Uterus (tissue), 4 donors: ENCODE data around the gene WRAP73. TPM values are rescaled to one million over a fixed set of nuclear protein-coding genes. Genes with fewer than 3 reads are reported as not detected.

ENCODE experiments used
- DNase-seq, 2 donors: peaks; one replicate each; pipeline ENCODE4 v3.0.0-alpha.2; 2019 to 2020
- H3K27ac ChIP-seq, 2 donors: fragments of 200-600 bp; sonication (generic); 1 replicate in 1 of 2; 2 replicates in 1 of 2; pipeline ENCODE4 v1.5.1; 2016 to 2018
- H3K27me3 ChIP-seq, 2 donors: fragments of 200-600 bp; sonication (generic); one replicate each; pipeline ENCODE4 v1.5.1; 2018 to 2019; ENCODE audit warnings: control low read depth in 1 of 2
- H3K36me3 ChIP-seq, 2 donors: fragments of 200-600 bp; sonication (generic); one replicate each; pipeline ENCODE4 v1.5.1; 2019; ENCODE audit warnings: control low read depth in 1 of 2
- H3K4me1 ChIP-seq, 2 donors: fragments of 200-600 bp; sonication (generic); one replicate each; pipeline ENCODE4 v1.5.1; 2018 to 2019; ENCODE audit warnings: control low read depth in 1 of 2
- H3K4me3 ChIP-seq, 2 donors: fragments of 200-600 bp; sonication (generic); 1 replicate in 1 of 2; 2 replicates in 1 of 2; pipeline ENCODE4 v1.5.1; 2018 to 2019; ENCODE audit warnings: mild to moderate bottlenecking in 1 of 2
- H3K9me3 ChIP-seq, 2 donors: fragments of 200-600 bp; sonication (generic); one replicate each; pipeline ENCODE4 v1.5.1; 2019; ENCODE audit warnings: control low read depth in 1 of 2
- POLR2A ChIP-seq, 2 donors: fragments of 450-650 bp; IDR thresholded peaks; one replicate each; pipeline ENCODE4 v1.6.1; 2016; ENCODE audit warnings: antibody characterized with exemption in 2 of 2, mild to moderate bottlenecking in 1 of 2, moderate library complexity in 1 of 2
- intact Hi-C: fragments of 100-400 bp; cut with DNase I; formaldehyde crosslinking; loops from one replicate; pipeline ENCODE4 v1.15.1; 2023; ENCODE audit warnings: low total_unique reads
- total RNA-seq, 4 donors: library from RNA; depleted of rRNA in 3 of 4; stranded (reverse); fragments of >200 nt in 3 of 4; gene quantifications; one replicate each; pipeline versions ENCODE4 v1.1.0 to v1.2.4, GENCODE V29; 2014 to 2023
- TF ChIP-seq, protein P1 (sequence below), 4 experiments: fragments of 200-600 bp in 2 of 4; fragments of 450-650 bp in 2 of 4; sonication (generic) in 2 of 4; IDR thresholded peaks; one replicate each; pipeline ENCODE4 v1.5.1; 2016 to 2019; ENCODE audit warnings: antibody characterized with exemption in 4 of 4, mild to moderate bottlenecking in 2 of 4, moderate library complexity in 1 of 4
- donor health status: DM: yes; HTN: yes; CAD: no.

WRAP73 gene
- total RNA-seq, 4 donors from 2014 or later: 4.6 to 31.7 (median 25.0) TPM

DNA sequence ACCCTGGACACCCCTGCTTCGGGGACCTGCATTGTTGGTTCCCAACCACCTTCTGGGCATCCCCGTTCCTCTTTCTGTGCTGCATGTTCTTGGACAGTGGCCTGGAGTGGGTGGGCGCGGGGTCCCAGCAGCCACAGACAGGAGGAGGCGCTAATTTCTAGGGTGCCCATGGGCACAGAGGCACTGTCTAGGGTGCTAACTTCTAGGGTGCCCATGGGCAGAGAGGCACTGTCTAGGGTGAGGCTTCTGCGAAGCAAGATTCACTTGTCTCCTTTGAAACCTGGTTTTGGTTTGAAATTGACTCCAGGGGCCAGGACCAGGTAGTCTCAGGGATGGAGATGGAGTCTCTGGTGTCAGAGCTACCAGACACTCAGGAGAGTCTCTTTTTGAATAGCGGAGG lies 37.8 kb downstream of the WRAP73 start:
- H3K9me3 ChIP-seq: no peaks in the 10 kb centered on the region
- TF ChIP-seq, protein P1, sequence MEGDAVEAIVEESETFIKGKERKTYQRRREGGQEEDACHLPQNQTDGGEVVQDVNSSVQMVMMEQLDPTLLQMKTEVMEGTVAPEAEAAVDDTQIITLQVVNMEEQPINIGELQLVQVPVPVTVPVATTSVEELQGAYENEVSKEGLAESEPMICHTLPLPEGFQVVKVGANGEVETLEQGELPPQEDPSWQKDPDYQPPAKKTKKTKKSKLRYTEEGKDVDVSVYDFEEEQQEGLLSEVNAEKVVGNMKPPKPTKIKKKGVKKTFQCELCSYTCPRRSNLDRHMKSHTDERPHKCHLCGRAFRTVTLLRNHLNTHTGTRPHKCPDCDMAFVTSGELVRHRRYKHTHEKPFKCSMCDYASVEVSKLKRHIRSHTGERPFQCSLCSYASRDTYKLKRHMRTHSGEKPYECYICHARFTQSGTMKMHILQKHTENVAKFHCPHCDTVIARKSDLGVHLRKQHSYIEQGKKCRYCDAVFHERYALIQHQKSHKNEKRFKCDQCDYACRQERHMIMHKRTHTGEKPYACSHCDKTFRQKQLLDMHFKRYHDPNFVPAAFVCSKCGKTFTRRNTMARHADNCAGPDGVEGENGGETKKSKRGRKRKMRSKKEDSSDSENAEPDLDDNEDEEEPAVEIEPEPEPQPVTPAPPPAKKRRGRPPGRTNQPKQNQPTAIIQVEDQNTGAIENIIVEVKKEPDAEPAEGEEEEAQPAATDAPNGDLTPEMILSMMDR (IDR thresholded peaks at IDR 0.05): no peak
- TF ChIP-seq POLR2A (IDR thresholded peaks at IDR 0.05): no peak
- H3K4me3 ChIP-seq: no peak overlapping the region
- H3K4me1 ChIP-seq: peaks cover 0 to 15% of the 10 kb centered on the region in 2 donors
- H3K36me3 ChIP-seq: no peaks in the 10 kb centered on the region
- H3K27ac ChIP-seq: no peak overlapping the region
- intact Hi-C loops: no loop called here
- DNase-seq: no peak
- no peaks in the 10 kb centered on the region for H3K27me3 ChIP-seq

DNA sequence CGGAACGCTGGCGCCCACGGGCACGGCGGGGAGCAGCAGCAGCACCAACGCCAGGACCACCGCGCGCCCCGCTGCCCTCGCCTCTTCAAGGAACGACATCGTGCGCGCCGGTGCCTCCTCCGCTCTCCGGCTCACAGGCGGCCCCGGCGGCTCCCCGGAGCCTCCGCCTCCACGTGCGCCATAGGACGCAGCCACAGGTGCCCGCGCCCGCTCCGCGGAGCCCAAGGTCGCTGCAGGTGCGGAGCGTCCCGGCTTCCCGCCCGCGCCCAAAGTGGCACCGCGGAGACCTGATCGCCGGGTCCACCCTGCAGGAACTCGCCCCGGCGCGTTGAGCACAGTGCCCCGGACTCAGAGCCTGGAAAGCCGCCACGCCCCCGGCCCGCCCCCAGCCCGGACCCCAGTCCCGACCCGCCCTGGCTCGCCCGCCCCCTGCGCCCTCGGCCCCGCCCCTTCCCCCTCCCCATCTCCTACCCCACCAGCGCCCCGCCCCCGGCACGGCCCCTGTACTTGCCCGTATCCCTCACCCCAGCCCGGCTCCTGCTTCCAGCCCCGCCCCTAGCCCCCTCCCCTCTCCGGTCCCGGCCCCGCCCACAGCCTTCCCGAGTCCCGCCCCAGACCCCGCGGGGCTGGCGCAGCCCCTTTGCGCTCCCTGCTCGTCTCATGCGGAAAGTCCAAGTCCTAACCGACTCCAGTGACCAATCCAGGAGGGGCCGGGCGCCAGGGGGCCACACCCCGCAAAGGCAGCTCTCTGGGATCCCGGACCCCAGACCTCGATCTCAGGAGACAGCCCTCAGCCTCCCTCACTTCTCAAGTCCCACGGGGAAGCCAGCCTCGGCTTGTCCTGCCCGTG lies 38.5 kb downstream of the WRAP73 start, which contains the start of gene MEGF6:
Gene MEGF6 (minus strand): TSS at position 339 of the 850 bp plus-strand sequence. CDS start 240 bp downstream, at position 99.
- peaks cover 0 to 15% of the 10 kb centered on the region in 2 donors for H3K4me1 ChIP-seq
- peak; percentile 70 to 77 for DNase-seq
- no peak within 1 kb of the TSS for H3K27ac ChIP-seq
- TF ChIP-seq POLR2A (IDR thresholded peaks at IDR 0.05): no peak
- TF ChIP-seq, protein P1 (IDR thresholded peaks at IDR 0.05): no peak
- H3K4me3 ChIP-seq: peak within 1 kb of the TSS in 1 of 2 donors; percentile 33
- H3K36me3 ChIP-seq: no peaks in the 10 kb centered on the region
- no peaks in the 10 kb centered on the region for H3K27me3 ChIP-seq
- H3K9me3 ChIP-seq: no peaks in the 10 kb centered on the region
- intact Hi-C loops: no loop called here

DNA sequence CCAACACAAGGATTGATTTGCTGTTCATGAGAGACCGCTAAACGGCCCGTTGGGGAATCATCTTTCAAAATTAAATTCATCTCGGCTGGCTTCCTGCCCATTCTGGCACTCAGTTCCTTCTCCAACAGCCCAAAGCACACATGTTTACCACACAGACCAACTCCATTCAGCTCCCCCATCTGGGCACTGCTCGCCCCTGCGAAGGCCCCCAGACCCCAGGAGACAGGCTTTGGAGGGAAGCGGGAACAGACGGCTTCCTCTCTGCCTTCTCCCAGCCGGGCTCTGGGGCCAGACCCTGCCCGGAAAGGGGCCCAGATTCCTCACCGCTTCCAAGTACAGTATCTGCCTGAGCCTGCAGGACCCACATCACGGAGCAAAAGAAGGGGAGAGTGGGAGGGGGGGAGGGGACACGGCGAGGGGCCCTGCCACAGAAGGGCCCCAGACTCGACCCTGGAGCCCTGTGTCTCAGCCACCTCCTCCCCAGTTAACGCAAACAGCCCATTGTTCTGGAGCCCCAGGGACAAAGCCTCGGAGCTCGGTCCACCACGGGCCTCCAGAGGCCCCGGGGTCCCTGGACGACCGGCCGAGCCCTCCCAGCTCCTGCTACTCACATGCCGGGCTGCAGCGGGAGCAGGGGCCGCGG lies 39.3 kb downstream of the WRAP73 start:
- intact Hi-C loops: no loop called here
- H3K4me1 ChIP-seq: peaks cover 0 to 15% of the 10 kb centered on the region in 2 donors
- no peaks in the 10 kb centered on the region for H3K27me3 ChIP-seq
- DNase-seq: peak in 1 of 2 donors; percentile 44
- H3K9me3 ChIP-seq: no peaks in the 10 kb centered on the region
- H3K36me3 ChIP-seq: no peaks in the 10 kb centered on the region
- no peak for TF ChIP-seq POLR2A (IDR thresholded peaks at IDR 0.05)
- TF ChIP-seq, protein P1 (IDR thresholded peaks at IDR 0.05): no peak
- H3K27ac ChIP-seq: no peak overlapping the region
- H3K4me3 ChIP-seq: peak overlapping the region in 1 of 2 donors; percentile 33

DNA sequence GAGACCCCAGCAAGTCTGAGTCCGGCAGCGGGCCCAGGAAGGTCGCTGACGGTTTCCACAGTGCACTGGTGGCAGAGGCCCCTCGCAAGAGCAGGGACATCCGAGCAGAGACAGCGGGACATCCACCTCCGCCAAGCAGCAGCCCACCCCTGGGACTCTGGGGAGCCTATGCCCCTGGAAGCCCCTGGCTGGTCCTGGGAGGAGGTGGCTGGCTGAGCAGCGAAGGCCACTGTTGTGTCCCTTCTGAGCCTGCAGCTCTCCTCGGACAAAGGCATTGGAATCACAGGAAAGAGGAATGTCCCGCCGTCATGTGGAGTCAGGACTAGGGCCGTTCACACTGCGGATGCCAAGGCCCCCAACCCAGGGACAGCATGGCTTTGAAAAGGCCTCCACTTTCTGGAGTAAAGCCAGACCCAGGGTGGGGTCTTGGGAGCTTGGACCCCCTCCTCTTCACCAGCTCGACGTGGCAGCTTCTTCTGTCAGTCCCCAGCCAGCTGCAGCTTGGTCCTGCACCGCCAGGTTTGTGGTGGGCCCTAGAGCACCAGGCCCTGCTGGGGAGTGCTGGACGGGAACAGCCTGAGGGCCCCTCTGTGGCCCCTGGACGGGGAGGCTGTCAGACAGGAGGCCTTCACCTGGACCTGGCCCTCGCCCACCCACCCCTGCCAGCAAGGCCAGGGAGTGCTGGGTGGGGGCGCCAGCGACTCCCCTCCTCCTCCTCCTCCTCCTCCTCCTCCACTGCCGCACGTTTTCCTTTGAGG lies 40.0 kb downstream of the WRAP73 start:
- TF ChIP-seq POLR2A (IDR thresholded peaks at IDR 0.05): no peak
- TF ChIP-seq, protein P1 (IDR thresholded peaks at IDR 0.05): no peak
- peaks cover 0 to 15% of the 10 kb centered on the region in 2 donors for H3K4me1 ChIP-seq
- intact Hi-C loops: no loop called here
- H3K9me3 ChIP-seq: no peaks in the 10 kb centered on the region
- H3K27me3 ChIP-seq: no peaks in the 10 kb centered on the region
- DNase-seq: no peak
- no peaks in the 10 kb centered on the region for H3K36me3 ChIP-seq
- no peak overlapping the region for H3K4me3 ChIP-seq
- no peak overlapping the region for H3K27ac ChIP-seq
